GM12891 (cell line): ENCODE data around the gene CNGB1.

Experiments
- PAX5 ChIP-seq: IDR thresholded peaks from 2 replicates; pipeline ENCODE4 v1.6.1; 2011; ENCODE audit warnings: low read length, moderate library complexity, mild to moderate bottlenecking; ENCODE audit not compliant: insufficient read depth, severe bottlenecking
- POLR2A ChIP-seq: IDR thresholded peaks from 2 replicates; pipeline ENCODE4 v1.6.1; 2011; ENCODE audit warnings: low read depth, low read length, control low read depth
- POLR2AphosphoS5 ChIP-seq: IDR thresholded peaks from 2 replicates; pipeline ENCODE4 v1.6.1; 2011; ENCODE audit warnings: low read depth, low read length, control low read depth
- POU2F2 ChIP-seq: IDR thresholded peaks from 2 replicates; pipeline ENCODE4 v1.6.1; 2011; ENCODE audit warnings: low read depth, mild to moderate bottlenecking, control low read depth, low read length, moderate library complexity
- SPI1 ChIP-seq: IDR thresholded peaks from 2 replicates; pipeline ENCODE4 v1.6.1; 2011; ENCODE audit warnings: low read depth, low read length, control low read depth
- TAF1 ChIP-seq: IDR thresholded peaks from 2 replicates; pipeline ENCODE4 v1.6.1; 2011; ENCODE audit warnings: low read depth, low read length, control low read depth

DNA sequence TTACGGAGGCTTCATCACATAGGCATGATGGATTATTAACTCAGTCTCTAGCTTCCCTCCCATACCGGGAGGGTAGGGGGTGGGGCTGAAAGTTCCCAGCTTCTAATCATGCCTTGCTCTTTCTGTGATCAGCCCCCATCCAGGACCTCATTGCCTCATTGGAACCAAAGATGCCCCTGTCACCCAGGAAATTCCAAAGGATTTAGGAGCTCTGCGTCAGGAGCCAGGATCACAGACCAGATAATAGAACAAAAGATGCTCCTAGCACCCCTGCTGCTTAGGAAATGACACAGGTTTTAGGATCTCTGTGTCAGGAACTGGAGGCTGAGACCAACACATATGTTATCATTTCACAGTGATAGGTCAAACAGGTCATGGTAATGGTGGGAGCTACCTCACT is 40.0 kb upstream of the CNGB1 start:
- TF ChIP-seq POLR2AphosphoS5 (no peak), POLR2A (no peak), POU2F2 (no peak), TAF1 (no peak), SPI1 (no peak), PAX5 (no peak)
